Adrenal gland (tissue), 5 donors: ENCODE results near the gene ARHGAP21.

Experiments used
- POLR2A ChIP-seq, 2 donors: fragments of 450-650 bp; IDR thresholded peaks; one replicate each; pipeline ENCODE4 v1.6.1; 2017; ENCODE audit warnings: antibody characterized with exemption in 2 of 2, mild to moderate bottlenecking in 2 of 2, moderate library complexity in 1 of 2
- TF ChIP-seq, protein P1 (sequence below), 6 experiments: fragments of 450-650 bp in 4 of 6; fragments of 200-600 bp in 2 of 6; sonication (generic) in 1 of 6; IDR thresholded peaks; 1 replicate in 5 of 6; 2 replicates in 1 of 6; pipeline versions ENCODE4 v1.5.1 to v1.8.0; 2016 to 2021; ENCODE audit warnings: antibody characterized with exemption in 6 of 6, mild to moderate bottlenecking in 2 of 6, moderate library complexity in 1 of 6
- donor health status: DM: no; HTN: no; CAD: no.

DNA sequence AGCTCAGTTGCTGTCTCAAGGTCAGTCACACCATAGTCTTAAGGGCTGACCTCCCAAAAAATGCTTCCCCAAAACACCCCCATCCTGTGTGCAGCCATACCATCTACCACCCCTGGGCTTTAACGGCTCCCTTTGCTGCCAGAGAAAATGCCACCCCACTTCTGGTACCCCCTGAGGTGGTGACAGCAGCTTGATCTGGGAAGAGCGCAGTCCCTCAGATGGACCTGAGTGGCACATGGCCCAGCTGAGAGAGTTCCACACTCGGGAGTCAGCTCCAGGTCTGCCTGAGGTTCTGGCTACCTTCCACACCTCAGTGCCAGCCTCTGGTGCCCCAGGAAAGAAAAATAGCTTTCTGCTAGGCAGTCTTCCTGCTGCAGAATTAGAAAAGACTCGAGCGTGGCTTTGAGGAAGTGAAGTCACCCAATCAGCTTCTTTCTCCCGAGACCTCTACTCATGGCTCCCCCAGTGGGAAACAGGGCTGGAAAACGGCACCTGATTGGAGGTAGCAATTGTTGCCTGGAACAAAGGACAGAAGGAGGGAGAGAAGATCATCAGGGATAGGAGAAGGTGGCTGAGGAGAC, 151.7 kb downstream of the ARHGAP21 start:
- TF ChIP-seq, protein P1, sequence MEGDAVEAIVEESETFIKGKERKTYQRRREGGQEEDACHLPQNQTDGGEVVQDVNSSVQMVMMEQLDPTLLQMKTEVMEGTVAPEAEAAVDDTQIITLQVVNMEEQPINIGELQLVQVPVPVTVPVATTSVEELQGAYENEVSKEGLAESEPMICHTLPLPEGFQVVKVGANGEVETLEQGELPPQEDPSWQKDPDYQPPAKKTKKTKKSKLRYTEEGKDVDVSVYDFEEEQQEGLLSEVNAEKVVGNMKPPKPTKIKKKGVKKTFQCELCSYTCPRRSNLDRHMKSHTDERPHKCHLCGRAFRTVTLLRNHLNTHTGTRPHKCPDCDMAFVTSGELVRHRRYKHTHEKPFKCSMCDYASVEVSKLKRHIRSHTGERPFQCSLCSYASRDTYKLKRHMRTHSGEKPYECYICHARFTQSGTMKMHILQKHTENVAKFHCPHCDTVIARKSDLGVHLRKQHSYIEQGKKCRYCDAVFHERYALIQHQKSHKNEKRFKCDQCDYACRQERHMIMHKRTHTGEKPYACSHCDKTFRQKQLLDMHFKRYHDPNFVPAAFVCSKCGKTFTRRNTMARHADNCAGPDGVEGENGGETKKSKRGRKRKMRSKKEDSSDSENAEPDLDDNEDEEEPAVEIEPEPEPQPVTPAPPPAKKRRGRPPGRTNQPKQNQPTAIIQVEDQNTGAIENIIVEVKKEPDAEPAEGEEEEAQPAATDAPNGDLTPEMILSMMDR (IDR thresholded peaks at IDR 0.05) = no peak
- no peak for TF ChIP-seq POLR2A (IDR thresholded peaks at IDR 0.05)
